BLaER1 treated with 17β-estradiol and CSF1 and Interleukin-3, amounts not matched to agents 10 nM and 100 nM (cell line): ENCODE measurements around the gene HYAL2.
A peak's percentile ranks its signal among the peaks of the same experiment; 100 is the strongest.

Experiments
- H3K27ac ChIP-seq, 11 experiments: shearing (Covaris generic); formaldehyde crosslinking; 2 replicates each; pipeline ENCODE4 v1.8.1; 2022
- H3K27me3 ChIP-seq, 11 experiments: shearing (Covaris generic); formaldehyde crosslinking; 2 replicates each; pipeline ENCODE4 v1.8.1; 2022
- H3K36me3 ChIP-seq, 11 experiments: shearing (Covaris generic); formaldehyde crosslinking; 2 replicates each; pipeline ENCODE4 v1.8.1; 2022
- H3K4me1 ChIP-seq, 10 experiments: shearing (Covaris generic); formaldehyde crosslinking; 2 replicates each; pipeline ENCODE4 v1.8.1; 2022
- H3K4me2 ChIP-seq, 11 experiments: shearing (Covaris generic); formaldehyde crosslinking; 2 replicates each; pipeline ENCODE4 v1.8.1; 2022
- H3K4me3 ChIP-seq, 10 experiments: shearing (Covaris generic); formaldehyde crosslinking; 2 replicates each; pipeline ENCODE4 v1.8.1; 2022
- H3K9ac ChIP-seq, 11 experiments: shearing (Covaris generic); formaldehyde crosslinking; 2 replicates each; pipeline ENCODE4 v1.8.1; 2022
- H3K9me3 ChIP-seq, 11 experiments: shearing (Covaris generic); formaldehyde crosslinking; replicated peaks in 1 of 11; 2 replicates each; pipeline ENCODE4 v1.8.1; 2022
- H4K20me1 ChIP-seq, 11 experiments: shearing (Covaris generic); formaldehyde crosslinking; 2 replicates each; pipeline ENCODE4 v1.8.1; 2022
- Cebpa-rat ChIP-seq, 11 experiments: shearing (Covaris generic); IDR thresholded peaks; 2 replicates each; pipeline ENCODE4 v1.8.1; 2022

HYAL2 gene

GRCh38 chr3:50297384-50297775, 25.2 kb downstream of the HYAL2 start:
- Histone ChIP-seq H3K9me3 (no peaks in the 10 kb centered on the region), H3K9ac (peak overlapping the region in 2 of 11 experiments; percentile 77 to 84; a peak in 4 of 22 replicates), H4K20me1 (peaks cover 0 to 14% (median 0%) of the 10 kb centered on the region in 11 experiments; a peak in 5 of 22 replicates), H3K36me3 (peaks cover 0 to 10% (median 0%) of the 10 kb centered on the region in 11 experiments; a peak in 2 of 22 replicates), H3K27ac (no peak overlapping the region), H3K4me2 (peak overlapping the region in 8 of 11 experiments; percentile 95 to 99 (median 98); a peak in 11 of 22 replicates), H3K4me3 (peak overlapping the region in 1 of 10 experiments; percentile 82; a peak in 1 of 20 replicates), H3K27me3 (no peaks in the 10 kb centered on the region), H3K4me1 (peaks cover 34 to 47% (median 37%) of the 10 kb centered on the region in 10 experiments)
- no peak for TF ChIP-seq Cebpa-rat (IDR thresholded peaks at IDR 0.05)

- peaks cover 34 to 47% (median 37%) of the 10 kb centered on the region in 10 experiments for H3K4me1 ChIP-seq
- H3K9ac ChIP-seq: peak overlapping the region in 1 of 11 experiments; percentile 3; a peak in 1 of 22 replicates
- H3K27me3 ChIP-seq: no peaks in the 10 kb centered on the region
- peaks cover 0 to 14% (median 0%) of the 10 kb centered on the region in 11 experiments; a peak in 5 of 22 replicates for H4K20me1 ChIP-seq
- peaks cover 0 to 10% (median 0%) of the 10 kb centered on the region in 11 experiments; a peak in 2 of 22 replicates for H3K36me3 ChIP-seq
- no peaks in the 10 kb centered on the region for H3K9me3 ChIP-seq
- no peak for TF ChIP-seq Cebpa-rat (IDR thresholded peaks at IDR 0.05)
- H3K4me3 ChIP-seq: no peak overlapping the region
- no peak overlapping the region for H3K27ac ChIP-seq
- 0 out of 22 replicates have a peak overlapping the region, but pooled peaks of 1 of the 11 experiments have one; percentile 98 for H3K4me2 ChIP-seq
Observed at GRCh38 chr3:50296721-50297383, 25.7 kb downstream of the HYAL2 start.

GRCh38 chr3:50295553-50296431, 26.8 kb downstream of the HYAL2 start:
- peaks cover 0 to 12% (median under 1%) of the 10 kb centered on the region in 11 experiments; a peak in 6 of 22 replicates for H3K36me3 ChIP-seq
- peaks cover 0 to 14% (median 0%) of the 10 kb centered on the region in 11 experiments; a peak in 5 of 22 replicates for H4K20me1 ChIP-seq
- H3K4me2 ChIP-seq: no peak overlapping the region
- no peak for TF ChIP-seq Cebpa-rat (IDR thresholded peaks at IDR 0.05)
- H3K9me3 ChIP-seq: no peaks in the 10 kb centered on the region
- H3K9ac ChIP-seq: peak overlapping the region in 1 of 11 experiments; percentile 41; a peak in 1 of 22 replicates
- no peak overlapping the region for H3K4me3 ChIP-seq
- H3K4me1 ChIP-seq: peaks cover 39 to 47% (median 43%) of the 10 kb centered on the region in 10 experiments
- no peaks in the 10 kb centered on the region for H3K27me3 ChIP-seq
- H3K27ac ChIP-seq: no peak overlapping the region

GRCh38 chr3:50294492-50295403, 27.8 kb downstream of the HYAL2 start:
- Histone ChIP-seq H4K20me1 (peaks cover 0 to 24% (median 7%) of the 10 kb centered on the region in 11 experiments; a peak in 12 of 22 replicates), H3K9me3 (no peaks in the 10 kb centered on the region), H3K27ac (no peak overlapping the region), H3K4me2 (no peak overlapping the region), H3K4me3 (no peak overlapping the region), H3K27me3 (no peaks in the 10 kb centered on the region), H3K4me1 (peaks cover 35 to 47% (median 41%) of the 10 kb centered on the region in 10 experiments), H3K9ac (no peak overlapping the region), H3K36me3 (peaks cover 7 to 22% (median 11%) of the 10 kb centered on the region in 11 experiments; a peak in 21 of 22 replicates)
- TF ChIP-seq Cebpa-rat (IDR thresholded peaks at IDR 0.05): no peak

- Histone ChIP-seq H3K4me1 (peaks cover 33 to 44% (median 39%) of the 10 kb centered on the region in 10 experiments), H3K9ac (no peak overlapping the region), H3K9me3 (no peaks in the 10 kb centered on the region), H3K36me3 (peaks cover 14 to 29% (median 17%) of the 10 kb centered on the region in 11 experiments), H3K27me3 (no peaks in the 10 kb centered on the region), H3K4me2 (no peak overlapping the region), H4K20me1 (peaks cover 0 to 30% (median 14%) of the 10 kb centered on the region in 11 experiments; a peak in 12 of 22 replicates), H3K27ac (no peak overlapping the region), H3K4me3 (no peak overlapping the region)
- no peak for TF ChIP-seq Cebpa-rat (IDR thresholded peaks at IDR 0.05)
Observed at GRCh38 chr3:50294089-50294488, 28.5 kb downstream of the HYAL2 start.

GRCh38 chr3:50293079-50293801, 29.3 kb downstream of the HYAL2 start:
- peak overlapping the region; percentile 69 to 99 (median 84); a peak in 12 of 20 replicates for H3K4me3 ChIP-seq
- peaks cover 27 to 40% (median 34%) of the 10 kb centered on the region in 10 experiments for H3K4me1 ChIP-seq
- peaks cover 0 to 36% (median 20%) of the 10 kb centered on the region in 11 experiments; a peak in 14 of 22 replicates for H4K20me1 ChIP-seq
- peaks cover 22 to 37% (median 26%) of the 10 kb centered on the region in 11 experiments for H3K36me3 ChIP-seq
- H3K4me2 ChIP-seq: peak overlapping the region; percentile 69 to 96 (median 88)
- H3K9ac ChIP-seq: peak overlapping the region; percentile 49 to 97 (median 86)
- TF ChIP-seq Cebpa-rat (IDR thresholded peaks at IDR 0.05): no peak
- H3K9me3 ChIP-seq: no peaks in the 10 kb centered on the region
- no peaks in the 10 kb centered on the region for H3K27me3 ChIP-seq
- peak overlapping the region; percentile 36 to 88 (median 75); a peak in 21 of 22 replicates for H3K27ac ChIP-seq

- no peaks in the 10 kb centered on the region for H3K27me3 ChIP-seq
- peaks cover 0 to 37% (median 22%) of the 10 kb centered on the region in 11 experiments; a peak in 14 of 22 replicates for H4K20me1 ChIP-seq
- H3K9me3 ChIP-seq: no peaks in the 10 kb centered on the region
- H3K36me3 ChIP-seq: peaks cover 31 to 44% (median 34%) of the 10 kb centered on the region in 11 experiments
- TF ChIP-seq Cebpa-rat (IDR thresholded peaks at IDR 0.05): no peak
- H3K4me3 ChIP-seq: peak within 1 kb of the TSS; percentile 69 to 99 (median 84)
- H3K4me1 ChIP-seq: peaks cover 20 to 31% (median 26%) of the 10 kb centered on the region in 10 experiments
- peak within 1 kb of the TSS; percentile 73 to 95 (median 88) for H3K27ac ChIP-seq
- H3K4me2 ChIP-seq: peak within 1 kb of the TSS; percentile 87 to 98 (median 92)
- peak within 1 kb of the TSS; percentile 83 to 97 (median 87) for H3K9ac ChIP-seq
Observed at GRCh38 chr3:50292159-50293078, 30.1 kb downstream of the HYAL2 start, which contains the start of gene IFRD2. IFRD2 (minus strand) TSS chr3:50292429; CDS start chr3:50292274, 155 bp downstream.
